GM12878 (cell line): ENCODE results near the gene UGT1A8. TPM values are rescaled to one million over a fixed set of nuclear protein-coding genes. Genes with fewer than 3 reads are reported as not detected.

Experiments used
- EP300 ChIP-seq, 2 experiments: fragments of 150-350 bp in 1 of 2; IDR thresholded peaks; 2 replicates each; pipeline ENCODE4 v1.6.1; 2011 to 2012; ENCODE audit warnings: low read depth in 2 of 2, low read length in 2 of 2, borderline replicate concordance in 1 of 2, improper control_type of control experiment in 1 of 2, inconsistent platforms in 1 of 2; ENCODE audit not compliant: control insufficient read depth in 1 of 2
- EZH2 ChIP-seq: IDR thresholded peaks from 2 replicates; pipeline ENCODE4 v1.6.1; 2012; ENCODE audit warnings: low read depth, mild to moderate bottlenecking, control low read depth, inconsistent platforms, low read length, borderline replicate concordance; ENCODE audit not compliant: control insufficient read depth
- MXI1 ChIP-seq: fragments of 150-350 bp; IDR thresholded peaks from 2 replicates; pipeline ENCODE4 v1.6.1; 2011; ENCODE audit warnings: low read depth, mild to moderate bottlenecking, inconsistent platforms, low read length, improper control_type of control experiment
- ZNF217 ChIP-seq: fragments of 450-650 bp; IDR thresholded peaks from 2 replicates; pipeline ENCODE4 v1.6.1; 2017; ENCODE audit warnings: antibody characterized with exemption, mild to moderate bottlenecking
- ZSCAN29 ChIP-seq: fragments of 450-650 bp; IDR thresholded peaks from 2 replicates; pipeline ENCODE4 v1.6.1; 2017; ENCODE audit warnings: mild to moderate bottlenecking, moderate library complexity
- polyA plus RNA-seq, 11 experiments: library from polyadenylated mRNA; depleted of rRNA in 4 of 11; unstranded in 6 of 11; stranded (reverse) in 5 of 11; fragments of >200 nt; fragmentation: Nextera tagmentation in 4 of 11; fragmentation: Illumina TruSeq in 1 of 11; extraction: Ambion mirVana in 4 of 11; extraction: Trizol in 1 of 11; gene quantifications; 1 replicate in 1 of 11; 2 replicates in 10 of 11; pipeline versions ENCODE4 v1.2.1 to v1.2.3, GENCODE V29; 2011 to 2016; ENCODE audit warnings: inconsistent platforms in 2 of 11, missing spikeins in 2 of 11, low read depth in 1 of 11
- total RNA-seq, 4 experiments: library from RNA; depleted of rRNA in 3 of 4; stranded (reverse); fragments of >200 nt in 3 of 4; fragmentation: Illumina TruSeq in 1 of 4; extraction: Trizol in 1 of 4; gene quantifications; 2 replicates each; pipeline versions ENCODE4 v1.2.1 to v1.2.3, GENCODE V29; 2013 to 2021
- TF ChIP-seq, protein P1 (sequence below): fragments of 450-650 bp; IDR thresholded peaks from 2 replicates; pipeline ENCODE4 v1.6.1; 2018; ENCODE audit warnings: mild to moderate bottlenecking, low read depth, moderate library complexity; ENCODE audit not compliant: partially characterized antibody
- TF ChIP-seq, protein P2 (sequence below): fragments of 450-650 bp; IDR thresholded peaks from 2 replicates; pipeline ENCODE4 v1.6.1; 2016; ENCODE audit warnings: mild to moderate bottlenecking, moderate library complexity, borderline replicate concordance

Gene UGT1A8
- total and polyA plus RNA-seq, 10 of the 15 experiments (the other 5 are each of a cell fraction or from before 2014, with no cell fraction given), result not detected

DNA sequence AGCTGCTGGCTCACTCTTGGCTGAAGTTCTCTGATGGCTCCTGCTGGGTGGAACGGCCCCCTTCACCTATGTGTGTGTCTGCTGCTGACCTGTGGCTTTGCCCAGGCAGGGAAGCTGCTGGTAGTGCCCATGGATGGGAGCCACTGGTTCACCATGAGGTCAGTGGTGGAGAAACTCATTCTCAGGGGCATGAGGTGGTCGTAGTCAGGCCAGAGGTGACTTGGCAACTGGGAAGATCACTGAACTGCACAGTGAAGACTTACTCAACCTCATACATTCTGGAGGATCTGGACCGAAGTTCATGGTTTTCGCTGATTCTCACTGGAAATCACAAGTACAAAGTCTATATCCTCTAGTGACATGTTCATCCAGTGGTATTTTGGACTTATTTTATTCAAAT is 13.9 kb upstream of the UGT1A8 start (continued):
- TF ChIP-seq, protein P1, sequence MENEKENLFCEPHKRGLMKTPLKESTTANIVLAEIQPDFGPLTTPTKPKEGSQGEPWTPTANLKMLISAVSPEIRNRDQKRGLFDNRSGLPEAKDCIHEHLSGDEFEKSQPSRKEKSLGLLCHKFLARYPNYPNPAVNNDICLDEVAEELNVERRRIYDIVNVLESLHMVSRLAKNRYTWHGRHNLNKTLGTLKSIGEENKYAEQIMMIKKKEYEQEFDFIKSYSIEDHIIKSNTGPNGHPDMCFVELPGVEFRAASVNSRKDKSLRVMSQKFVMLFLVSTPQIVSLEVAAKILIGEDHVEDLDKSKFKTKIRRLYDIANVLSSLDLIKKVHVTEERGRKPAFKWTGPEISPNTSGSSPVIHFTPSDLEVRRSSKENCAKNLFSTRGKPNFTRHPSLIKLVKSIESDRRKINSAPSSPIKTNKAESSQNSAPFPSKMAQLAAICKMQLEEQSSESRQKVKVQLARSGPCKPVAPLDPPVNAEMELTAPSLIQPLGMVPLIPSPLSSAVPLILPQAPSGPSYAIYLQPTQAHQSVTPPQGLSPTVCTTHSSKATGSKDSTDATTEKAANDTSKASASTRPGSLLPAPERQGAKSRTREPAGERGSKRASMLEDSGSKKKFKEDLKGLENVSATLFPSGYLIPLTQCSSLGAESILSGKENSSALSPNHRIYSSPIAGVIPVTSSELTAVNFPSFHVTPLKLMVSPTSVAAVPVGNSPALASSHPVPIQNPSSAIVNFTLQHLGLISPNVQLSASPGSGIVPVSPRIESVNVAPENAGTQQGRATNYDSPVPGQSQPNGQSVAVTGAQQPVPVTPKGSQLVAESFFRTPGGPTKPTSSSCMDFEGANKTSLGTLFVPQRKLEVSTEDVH, result no peak
- TF ChIP-seq EZH2, result no peak
- no peak for TF ChIP-seq ZSCAN29
- TF ChIP-seq, protein P2, sequence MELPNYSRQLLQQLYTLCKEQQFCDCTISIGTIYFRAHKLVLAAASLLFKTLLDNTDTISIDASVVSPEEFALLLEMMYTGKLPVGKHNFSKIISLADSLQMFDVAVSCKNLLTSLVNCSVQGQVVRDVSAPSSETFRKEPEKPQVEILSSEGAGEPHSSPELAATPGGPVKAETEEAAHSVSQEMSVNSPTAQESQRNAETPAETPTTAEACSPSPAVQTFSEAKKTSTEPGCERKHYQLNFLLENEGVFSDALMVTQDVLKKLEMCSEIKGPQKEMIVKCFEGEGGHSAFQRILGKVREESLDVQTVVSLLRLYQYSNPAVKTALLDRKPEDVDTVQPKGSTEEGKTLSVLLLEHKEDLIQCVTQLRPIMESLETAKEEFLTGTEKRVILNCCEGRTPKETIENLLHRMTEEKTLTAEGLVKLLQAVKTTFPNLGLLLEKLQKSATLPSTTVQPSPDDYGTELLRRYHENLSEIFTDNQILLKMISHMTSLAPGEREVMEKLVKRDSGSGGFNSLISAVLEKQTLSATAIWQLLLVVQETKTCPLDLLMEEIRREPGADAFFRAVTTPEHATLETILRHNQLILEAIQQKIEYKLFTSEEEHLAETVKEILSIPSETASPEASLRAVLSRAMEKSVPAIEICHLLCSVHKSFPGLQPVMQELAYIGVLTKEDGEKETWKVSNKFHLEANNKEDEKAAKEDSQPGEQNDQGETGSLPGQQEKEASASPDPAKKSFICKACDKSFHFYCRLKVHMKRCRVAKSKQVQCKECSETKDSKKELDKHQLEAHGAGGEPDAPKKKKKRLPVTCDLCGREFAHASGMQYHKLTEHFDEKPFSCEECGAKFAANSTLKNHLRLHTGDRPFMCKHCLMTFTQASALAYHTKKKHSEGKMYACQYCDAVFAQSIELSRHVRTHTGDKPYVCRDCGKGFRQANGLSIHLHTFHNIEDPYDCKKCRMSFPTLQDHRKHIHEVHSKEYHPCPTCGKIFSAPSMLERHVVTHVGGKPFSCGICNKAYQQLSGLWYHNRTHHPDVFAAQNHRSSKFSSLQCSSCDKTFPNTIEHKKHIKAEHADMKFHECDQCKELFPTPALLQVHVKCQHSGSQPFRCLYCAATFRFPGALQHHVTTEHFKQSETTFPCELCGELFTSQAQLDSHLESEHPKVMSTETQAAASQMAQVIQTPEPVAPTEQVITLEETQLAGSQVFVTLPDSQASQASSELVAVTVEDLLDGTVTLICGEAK, result no peak
- TF ChIP-seq MXI1, result no peak
- no peak for TF ChIP-seq ZNF217
- TF ChIP-seq EP300 (IDR thresholded peaks at IDR 0.05; ENCODE audit: borderline replicate concordance in 1 of 2, control insufficient read depth in 1 of 2, low read depth in 2 of 2, low read length in 2 of 2), result no peak
